SU-DHL-6 (cell line): ENCODE data around the gene ACKR1.

Experiments
- EZH2phosphoT487 ChIP-seq: fragments of 200-600 bp; sonication (generic), shearing (Covaris generic); conservative IDR thresholded peaks from 2 replicates; pipeline ENCODE4 v1.6.1; 2018; ENCODE audit warnings: mild to moderate bottlenecking, antibody characterized with exemption, low read length, moderate library complexity, mixed read lengths
- TF ChIP-seq, protein P1 (sequence below): fragments of 200-600 bp; sonication (generic); IDR thresholded peaks from one replicate; pipeline ENCODE4 v1.5.1; 2017; ENCODE audit warnings: antibody characterized with exemption, mild to moderate bottlenecking, low read length, moderate library complexity; ENCODE audit not compliant: insufficient read depth, poor library complexity, severe bottlenecking

- TF ChIP-seq, protein P1, sequence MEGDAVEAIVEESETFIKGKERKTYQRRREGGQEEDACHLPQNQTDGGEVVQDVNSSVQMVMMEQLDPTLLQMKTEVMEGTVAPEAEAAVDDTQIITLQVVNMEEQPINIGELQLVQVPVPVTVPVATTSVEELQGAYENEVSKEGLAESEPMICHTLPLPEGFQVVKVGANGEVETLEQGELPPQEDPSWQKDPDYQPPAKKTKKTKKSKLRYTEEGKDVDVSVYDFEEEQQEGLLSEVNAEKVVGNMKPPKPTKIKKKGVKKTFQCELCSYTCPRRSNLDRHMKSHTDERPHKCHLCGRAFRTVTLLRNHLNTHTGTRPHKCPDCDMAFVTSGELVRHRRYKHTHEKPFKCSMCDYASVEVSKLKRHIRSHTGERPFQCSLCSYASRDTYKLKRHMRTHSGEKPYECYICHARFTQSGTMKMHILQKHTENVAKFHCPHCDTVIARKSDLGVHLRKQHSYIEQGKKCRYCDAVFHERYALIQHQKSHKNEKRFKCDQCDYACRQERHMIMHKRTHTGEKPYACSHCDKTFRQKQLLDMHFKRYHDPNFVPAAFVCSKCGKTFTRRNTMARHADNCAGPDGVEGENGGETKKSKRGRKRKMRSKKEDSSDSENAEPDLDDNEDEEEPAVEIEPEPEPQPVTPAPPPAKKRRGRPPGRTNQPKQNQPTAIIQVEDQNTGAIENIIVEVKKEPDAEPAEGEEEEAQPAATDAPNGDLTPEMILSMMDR: no peak
- no peak for TF ChIP-seq EZH2phosphoT487
Observed at GRCh38 chr1:159212596-159212995, 7.9 kb downstream of the ACKR1 start.
